Coronary artery (tissue), 2 donors: Measurements from ENCODE around the gene PLA2G2A.

Experiments used
- DNase-seq: peaks from one replicate; pipeline ENCODE4 v3.0.0-alpha.2; 2017; ENCODE audit warnings: low spot score
- H3K27ac ChIP-seq, 2 donors: fragments of 200-600 bp; sonication (generic); one replicate each; pipeline ENCODE4 v1.5.1; 2016 to 2019
- H3K4me3 ChIP-seq: fragments of 200-600 bp; sonication (generic); 2 replicates; pipeline ENCODE4 v1.5.1; 2016; ENCODE audit warnings: mild to moderate bottlenecking, moderate library complexity
- TF ChIP-seq, protein P1 (sequence below): fragments of 200-600 bp; sonication (generic); IDR thresholded peaks from one replicate; pipeline ENCODE4 v1.5.1; 2019; ENCODE audit warnings: antibody characterized with exemption

The PLA2G2A gene

DNA sequence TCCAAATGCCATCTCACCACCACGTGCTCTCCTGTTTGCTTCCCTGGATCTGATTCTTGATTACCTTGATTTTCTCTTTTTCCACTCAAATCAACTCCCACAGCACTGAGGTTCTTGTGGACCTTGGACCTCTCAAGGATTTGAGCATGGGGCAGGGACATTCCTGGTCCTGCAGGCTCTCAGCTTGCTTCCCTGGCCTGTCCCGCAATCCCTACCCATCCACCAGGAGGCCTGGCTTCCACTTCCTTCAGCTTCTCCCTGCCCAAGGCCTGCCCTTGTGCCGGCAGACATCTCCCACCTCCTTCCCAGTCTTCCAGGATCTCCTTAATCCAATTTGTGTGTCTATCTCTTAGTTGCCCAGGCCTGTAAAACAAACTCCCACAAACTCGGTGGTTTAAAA, 21.6 kb downstream of the PLA2G2A start:
- TF ChIP-seq, protein P1, sequence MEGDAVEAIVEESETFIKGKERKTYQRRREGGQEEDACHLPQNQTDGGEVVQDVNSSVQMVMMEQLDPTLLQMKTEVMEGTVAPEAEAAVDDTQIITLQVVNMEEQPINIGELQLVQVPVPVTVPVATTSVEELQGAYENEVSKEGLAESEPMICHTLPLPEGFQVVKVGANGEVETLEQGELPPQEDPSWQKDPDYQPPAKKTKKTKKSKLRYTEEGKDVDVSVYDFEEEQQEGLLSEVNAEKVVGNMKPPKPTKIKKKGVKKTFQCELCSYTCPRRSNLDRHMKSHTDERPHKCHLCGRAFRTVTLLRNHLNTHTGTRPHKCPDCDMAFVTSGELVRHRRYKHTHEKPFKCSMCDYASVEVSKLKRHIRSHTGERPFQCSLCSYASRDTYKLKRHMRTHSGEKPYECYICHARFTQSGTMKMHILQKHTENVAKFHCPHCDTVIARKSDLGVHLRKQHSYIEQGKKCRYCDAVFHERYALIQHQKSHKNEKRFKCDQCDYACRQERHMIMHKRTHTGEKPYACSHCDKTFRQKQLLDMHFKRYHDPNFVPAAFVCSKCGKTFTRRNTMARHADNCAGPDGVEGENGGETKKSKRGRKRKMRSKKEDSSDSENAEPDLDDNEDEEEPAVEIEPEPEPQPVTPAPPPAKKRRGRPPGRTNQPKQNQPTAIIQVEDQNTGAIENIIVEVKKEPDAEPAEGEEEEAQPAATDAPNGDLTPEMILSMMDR = no peak
- H3K27ac ChIP-seq = no peak overlapping the region

DNA sequence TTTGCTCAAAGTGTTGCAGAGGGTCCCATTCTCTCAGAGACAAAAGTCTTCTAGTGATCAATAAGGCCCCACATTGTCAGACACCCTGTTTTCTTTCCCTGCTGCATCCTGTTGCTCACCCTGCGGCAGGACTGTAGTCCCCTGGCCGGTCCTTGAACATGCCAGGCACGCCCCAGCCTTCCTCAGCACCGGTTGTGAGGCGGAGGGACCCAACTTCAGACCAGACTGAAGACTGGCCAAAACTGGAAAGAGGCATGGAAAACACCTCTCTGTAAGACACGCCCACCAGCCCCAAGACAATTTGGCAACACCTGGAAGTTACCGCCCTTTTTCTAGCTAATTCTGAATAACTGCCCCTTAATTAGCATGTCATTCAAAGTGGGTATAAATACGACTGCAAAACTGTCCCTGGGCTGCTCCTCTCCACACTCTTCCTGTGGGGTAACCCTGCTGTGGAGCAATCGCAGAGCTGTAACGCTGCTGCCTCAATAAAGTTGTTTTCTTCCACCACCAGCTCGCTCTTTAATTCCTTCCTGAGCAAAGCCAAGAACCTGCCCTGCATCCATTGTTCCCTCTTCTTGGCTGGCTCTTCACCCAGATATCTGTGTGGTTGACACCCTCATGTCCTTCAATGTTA, 23.8 kb downstream of the PLA2G2A start:
- Histone ChIP-seq H3K4me3 (no peak overlapping the region), H3K27ac (no peak overlapping the region)
- TF ChIP-seq, protein P1 = no peak
- no peak for DNase-seq

More for the DNA sequence above, 21.6 kb downstream of the PLA2G2A start:
- H3K4me3 ChIP-seq = no peak overlapping the region
- DNase-seq = no peak

DNA sequence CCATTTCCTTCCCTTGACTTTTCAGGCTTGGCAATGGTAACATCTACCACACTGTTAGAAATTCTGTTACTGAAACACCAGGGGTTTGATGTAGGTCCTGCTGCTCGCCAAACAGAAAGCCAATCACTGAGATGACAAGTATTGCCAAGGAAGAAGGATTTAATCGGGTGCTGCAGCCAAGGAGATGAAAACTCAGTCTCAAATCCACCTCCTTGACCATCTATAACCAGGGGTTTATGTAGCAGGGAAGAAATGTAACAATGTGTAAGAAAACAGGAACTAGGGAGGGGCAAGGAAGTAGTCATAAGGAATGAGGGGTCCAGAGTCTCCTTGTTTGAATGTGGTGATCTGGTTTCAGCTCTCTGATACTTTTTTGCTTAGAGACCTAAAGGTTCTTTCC, 25.4 kb downstream of the PLA2G2A start:
- TF ChIP-seq, protein P1 = no peak
- Histone ChIP-seq H3K4me3 (no peak overlapping the region), H3K27ac (no peak overlapping the region)
- no peak for DNase-seq

DNA sequence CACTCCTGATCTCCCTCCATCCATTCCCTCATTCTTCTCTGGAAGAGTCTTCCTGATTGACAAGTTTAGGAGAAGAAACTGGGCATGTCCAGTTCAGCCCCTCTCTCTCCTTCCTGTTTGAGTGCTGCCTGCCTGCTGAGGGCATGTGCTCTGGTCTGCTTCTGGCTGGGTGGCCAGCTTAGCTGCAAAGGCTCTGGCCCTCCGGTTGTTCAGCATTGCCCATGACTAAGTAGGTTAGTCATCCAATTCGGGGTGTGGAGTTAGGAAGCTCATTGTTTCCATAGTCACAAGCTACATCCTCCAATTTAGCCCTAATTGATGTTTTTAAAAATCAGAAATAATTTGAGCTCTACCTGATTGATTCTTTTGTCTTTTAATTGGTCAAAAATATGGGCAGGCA, 30.4 kb downstream of the PLA2G2A start:
- Histone ChIP-seq H3K27ac (no peak overlapping the region), H3K4me3 (no peak overlapping the region)
- TF ChIP-seq, protein P1 = no peak
- no peak for DNase-seq

DNA sequence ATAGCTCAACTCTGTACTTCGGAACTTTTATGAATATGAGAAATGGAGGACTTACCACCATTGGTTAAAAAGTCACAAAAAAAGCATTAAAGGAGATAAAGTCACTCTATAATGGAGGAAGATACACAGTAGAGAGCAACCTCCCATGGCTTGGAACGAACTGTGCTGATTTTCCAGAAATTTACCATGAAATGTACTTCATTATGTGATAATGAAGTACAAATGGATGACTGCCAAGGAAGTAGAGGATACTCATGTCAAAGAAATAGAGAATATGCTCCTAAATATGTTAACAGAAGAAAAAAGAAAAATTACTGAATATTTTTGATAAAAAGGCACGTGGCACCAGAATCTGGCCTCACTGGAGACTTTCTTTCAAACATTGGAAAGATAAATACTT, 32.4 kb downstream of the PLA2G2A start:
- H3K27ac ChIP-seq = no peak overlapping the region
- TF ChIP-seq, protein P1 = no peak
- H3K4me3 ChIP-seq = no peak overlapping the region
- DNase-seq = no peak

DNA sequence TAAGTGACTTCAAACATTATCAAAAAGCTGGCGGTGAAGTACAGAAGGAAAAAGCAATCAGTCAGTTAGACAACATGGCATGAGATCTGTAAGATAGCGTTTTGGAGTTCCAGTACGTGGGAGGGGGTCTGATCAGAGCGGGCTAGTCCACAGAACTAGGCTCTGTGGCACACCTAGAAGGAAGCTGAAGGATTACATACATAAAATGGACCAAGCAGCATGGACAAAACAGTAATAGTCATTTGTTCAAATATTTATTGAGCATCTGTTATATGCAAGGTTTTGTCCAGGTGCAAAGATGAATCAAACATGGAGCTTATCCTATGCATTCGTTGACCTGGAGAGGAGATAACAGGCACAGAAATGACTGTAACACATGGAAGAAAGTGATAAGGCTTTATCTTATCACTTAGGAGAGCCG, 33.1 kb downstream of the PLA2G2A start:
- no peak for DNase-seq
- TF ChIP-seq, protein P1 = no peak
- Histone ChIP-seq H3K4me3 (no peak overlapping the region), H3K27ac (no peak overlapping the region)

DNA sequence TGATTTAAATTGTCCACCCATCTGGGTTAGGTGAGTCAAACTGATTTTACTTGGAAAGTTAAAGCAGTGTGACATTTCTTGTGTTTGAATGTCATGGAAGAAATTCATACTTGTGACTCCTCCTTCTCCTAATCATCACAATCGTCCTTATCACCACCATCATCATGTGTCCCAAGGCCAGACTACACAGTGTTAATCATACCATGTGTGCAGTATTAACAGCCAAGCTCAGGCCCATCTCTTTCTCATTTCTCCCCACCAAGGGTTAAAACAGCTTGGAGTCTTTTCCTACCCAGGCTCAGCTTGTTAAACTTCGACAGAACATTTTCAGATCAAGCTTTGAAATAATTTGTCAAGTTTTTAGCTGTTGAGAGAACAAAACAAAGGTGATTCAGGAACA, 33.5 kb downstream of the PLA2G2A start:
- TF ChIP-seq, protein P1 = no peak
- Histone ChIP-seq H3K27ac (no peak overlapping the region), H3K4me3 (no peak overlapping the region)
- DNase-seq = no peak
